ENCODE results near the gene KIF13A. TPM values are rescaled to one million over a fixed set of nuclear protein-coding genes. Genes with fewer than 3 reads are reported as not detected.

The KIF13A gene
- total RNA-seq, 1 donor from 2014 or later: 54.4 TPM

DNA sequence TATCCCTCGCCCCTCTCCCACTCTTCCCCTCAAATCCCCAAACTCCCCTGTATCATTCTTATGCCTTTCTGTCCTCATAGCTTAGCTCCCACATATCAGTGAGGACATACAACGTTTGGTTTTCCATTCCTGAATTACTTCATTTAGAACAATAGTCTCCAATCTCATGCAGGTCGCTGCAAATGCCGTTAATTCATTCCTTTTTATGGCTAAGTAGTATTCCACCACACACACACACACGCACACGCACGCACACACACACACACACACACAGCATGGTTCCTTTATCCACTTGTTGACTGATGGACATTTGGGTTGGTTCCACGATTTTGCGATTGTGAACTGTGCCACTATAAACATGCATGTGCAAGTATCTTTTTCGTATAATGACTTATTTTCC is 112.7 kb downstream of the KIF13A start:
- H3K4me3 Mint-ChIP-seq: no peak overlapping the region
- no peak overlapping the region for H3K27ac Mint-ChIP-seq
- no peak for TF ChIP-seq CTCF (IDR thresholded peaks at IDR 0.05; ENCODE audit: unreplicated experiment)
- no peak for DNase-seq (ENCODE audit: low spot score in 2 of 2, unreplicated experiment in 2 of 2)
- no peaks in the 10 kb centered on the region for H3K27me3 Mint-ChIP-seq (ENCODE audit: low read depth)
- H3K4me1 Mint-ChIP-seq: peaks cover 23% of the 10 kb centered on the region
- peaks cover 5% of the 10 kb centered on the region for H3K36me3 Mint-ChIP-seq
- H3K9me3 Mint-ChIP-seq: no peaks in the 10 kb centered on the region

DNA sequence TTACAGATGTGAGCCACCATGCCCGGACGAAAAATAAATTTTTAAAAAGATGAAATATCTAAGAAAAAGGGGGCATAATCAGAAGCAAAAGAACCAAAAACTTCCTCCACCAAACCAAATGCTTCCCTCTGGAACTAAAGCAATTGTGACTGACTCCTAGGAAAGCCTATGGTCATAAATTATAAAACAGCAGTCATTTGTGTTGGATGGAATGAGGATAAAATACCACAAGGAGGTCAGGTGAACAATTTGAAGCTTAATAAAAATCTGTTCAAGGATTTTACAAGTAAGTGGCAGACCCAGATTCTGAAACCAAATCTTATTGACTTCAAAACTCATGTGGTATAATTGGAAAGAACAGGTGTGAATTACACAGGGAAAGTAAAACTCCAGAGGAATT is 114.5 kb downstream of the KIF13A start:
- Mint-ChIP-seq H3K27ac (no peak overlapping the region), H3K36me3 (peaks cover 5% of the 10 kb centered on the region), H3K9me3 (no peaks in the 10 kb centered on the region), H3K4me1 (peaks cover 40% of the 10 kb centered on the region), H3K27me3 (ENCODE audit: low read depth) (no peaks in the 10 kb centered on the region), H3K4me3 (no peak overlapping the region)
- no peak for DNase-seq (ENCODE audit: low spot score in 2 of 2, unreplicated experiment in 2 of 2)
- TF ChIP-seq CTCF (IDR thresholded peaks at IDR 0.05; ENCODE audit: unreplicated experiment): no peak

- Mint-ChIP-seq H3K27ac (no peak overlapping the region), H3K27me3 (ENCODE audit: low read depth) (no peaks in the 10 kb centered on the region), H3K4me3 (no peak overlapping the region), H3K36me3 (peaks cover 5% of the 10 kb centered on the region), H3K9me3 (no peaks in the 10 kb centered on the region), H3K4me1 (peaks cover 44% of the 10 kb centered on the region)
- DNase-seq (ENCODE audit: low spot score in 2 of 2, unreplicated experiment in 2 of 2): no peak
- no peak for TF ChIP-seq CTCF (IDR thresholded peaks at IDR 0.05; ENCODE audit: unreplicated experiment)
Observed at GRCh38 chr6:17871836-17872235, 115.6 kb downstream of the KIF13A start.

- Mint-ChIP-seq H3K36me3 (peaks cover 5% of the 10 kb centered on the region), H3K4me3 (no peak overlapping the region), H3K27me3 (ENCODE audit: low read depth) (no peaks in the 10 kb centered on the region), H3K9me3 (no peaks in the 10 kb centered on the region), H3K27ac (no peak overlapping the region), H3K4me1 (peaks cover 50% of the 10 kb centered on the region)
- DNase-seq (ENCODE audit: low spot score in 2 of 2, unreplicated experiment in 2 of 2): no peak
- no peak for TF ChIP-seq CTCF (IDR thresholded peaks at IDR 0.05; ENCODE audit: unreplicated experiment)
Observed at GRCh38 chr6:17871189-17871519, 116.3 kb downstream of the KIF13A start.

DNA sequence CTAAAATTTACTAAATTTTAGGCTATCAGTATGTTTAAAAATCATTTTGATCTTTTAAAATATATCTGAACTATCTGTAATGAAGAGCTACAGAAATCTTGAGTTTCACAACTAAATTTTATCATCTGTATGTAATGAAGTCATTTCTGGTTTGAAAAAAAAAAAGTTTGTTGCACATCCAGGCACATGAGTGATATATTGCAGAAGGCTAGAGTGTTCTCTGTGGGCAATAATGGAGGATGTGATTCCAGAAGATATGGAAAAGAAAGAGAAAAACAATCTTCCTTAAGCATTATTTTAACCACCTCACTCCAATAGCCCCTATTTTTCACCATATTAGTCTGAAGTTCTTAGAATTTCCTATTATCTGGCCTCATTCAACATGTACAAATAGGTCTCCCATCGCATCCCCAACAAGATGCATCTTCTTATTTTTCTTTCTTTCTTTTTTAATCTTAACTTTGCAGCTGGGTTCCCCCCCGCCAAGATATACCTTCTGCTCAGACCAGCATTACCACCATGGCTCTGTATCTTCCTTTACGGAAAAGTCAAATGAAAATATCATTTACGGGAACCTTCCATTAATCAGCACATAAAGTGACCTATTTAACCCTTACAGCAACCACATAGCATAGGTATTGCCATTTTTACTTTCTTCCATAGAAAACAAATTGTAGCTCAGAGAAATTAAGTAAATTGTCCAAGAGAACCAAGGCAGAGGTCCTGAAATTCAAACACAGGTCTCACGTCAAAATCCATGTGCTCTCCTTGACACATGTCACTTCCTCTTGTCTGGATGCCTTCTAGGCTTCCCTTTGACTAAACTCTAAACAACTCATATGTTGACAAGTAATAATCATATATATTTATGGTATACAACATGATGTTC is 116.9 kb downstream of the KIF13A start:
- no peak overlapping the region for H3K4me3 Mint-ChIP-seq
- peaks cover 5% of the 10 kb centered on the region for H3K36me3 Mint-ChIP-seq
- no peak overlapping the region for H3K27ac Mint-ChIP-seq
- no peaks in the 10 kb centered on the region for H3K27me3 Mint-ChIP-seq (ENCODE audit: low read depth)
- H3K9me3 Mint-ChIP-seq: no peaks in the 10 kb centered on the region
- H3K4me1 Mint-ChIP-seq: peaks cover 56% of the 10 kb centered on the region
- DNase-seq (ENCODE audit: low spot score in 2 of 2, unreplicated experiment in 2 of 2): no peak
- TF ChIP-seq CTCF (IDR thresholded peaks at IDR 0.05; ENCODE audit: unreplicated experiment): no peak

Data from mesothelial cell of epicardium (in vitro differentiated cells).